Hippocampal formation (tissue), 2 donors: ENCODE measurements around the gene PADI3.

Source experiments
- DNase-seq, 2 donors: peaks; one replicate each; lab custom pipeline; 2025; lab: John Stamatoyannopoulos, UW

The PADI3 gene

DNA sequence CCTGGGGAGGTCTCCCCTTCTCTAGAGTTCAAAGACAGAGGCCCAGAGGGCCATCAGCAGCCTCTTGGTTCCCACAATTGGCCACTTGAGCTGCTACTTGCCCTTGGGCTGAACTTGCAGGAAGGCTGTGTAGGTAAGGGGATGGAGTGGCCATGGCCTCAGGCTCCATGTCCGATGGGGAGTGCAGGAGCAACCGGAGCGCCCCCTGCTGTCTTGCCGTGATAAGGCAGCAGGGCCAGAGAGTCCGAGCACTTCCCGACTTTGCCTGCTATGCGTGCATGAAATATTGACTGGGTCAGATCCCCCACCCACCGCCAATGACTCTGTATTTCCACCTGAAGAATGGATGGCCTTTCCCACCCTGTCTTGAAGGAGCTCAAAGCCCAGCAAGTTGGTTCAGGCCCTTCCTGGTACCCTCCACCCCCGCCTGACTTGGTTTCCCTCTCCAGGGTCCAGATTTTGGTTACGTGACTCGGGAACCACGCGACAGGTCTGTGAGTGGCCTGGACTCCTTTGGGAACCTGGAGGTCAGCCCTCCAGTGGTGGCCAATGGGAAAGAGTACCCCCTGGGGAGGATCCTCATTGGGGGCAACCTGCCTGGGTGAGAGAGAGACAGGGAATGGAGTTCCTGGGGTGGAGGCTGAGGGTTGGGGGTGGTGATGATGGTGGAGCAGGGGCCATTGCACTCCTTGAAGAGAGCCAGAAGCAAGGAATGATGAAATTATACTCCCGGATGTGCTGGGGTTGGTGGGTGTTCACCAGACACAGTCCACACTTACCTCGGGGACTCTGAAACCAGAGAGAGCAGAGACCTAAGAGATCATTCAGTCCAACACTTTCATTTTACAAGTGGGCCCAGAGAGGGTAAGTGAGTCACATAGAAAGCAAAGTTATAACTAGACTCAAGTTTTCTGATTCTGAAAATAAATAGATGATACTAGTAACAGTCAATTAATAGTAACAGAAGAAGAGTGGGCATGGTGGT is 25.6 kb downstream of the PADI3 start:
- no peak for DNase-seq

DNA sequence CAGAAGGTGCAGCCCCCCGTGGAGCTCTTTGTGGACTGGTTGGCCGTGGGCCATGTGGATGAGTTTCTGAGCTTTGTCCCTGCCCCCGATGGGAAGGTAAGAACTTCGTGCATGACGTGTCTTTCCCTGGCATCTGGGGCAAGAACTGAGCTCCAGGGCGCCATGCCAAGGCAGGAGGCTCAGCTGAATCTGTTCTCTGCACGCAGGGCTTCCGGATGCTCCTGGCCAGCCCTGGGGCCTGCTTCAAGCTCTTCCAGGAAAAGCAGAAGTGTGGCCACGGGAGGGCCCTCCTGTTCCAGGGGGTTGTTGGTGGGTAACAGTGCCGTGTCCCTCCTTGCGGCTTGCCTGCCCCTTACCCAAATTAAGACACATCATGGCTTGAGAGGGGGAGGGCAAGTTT is 27.7 kb downstream of the PADI3 start:
- no peak for DNase-seq

DNA sequence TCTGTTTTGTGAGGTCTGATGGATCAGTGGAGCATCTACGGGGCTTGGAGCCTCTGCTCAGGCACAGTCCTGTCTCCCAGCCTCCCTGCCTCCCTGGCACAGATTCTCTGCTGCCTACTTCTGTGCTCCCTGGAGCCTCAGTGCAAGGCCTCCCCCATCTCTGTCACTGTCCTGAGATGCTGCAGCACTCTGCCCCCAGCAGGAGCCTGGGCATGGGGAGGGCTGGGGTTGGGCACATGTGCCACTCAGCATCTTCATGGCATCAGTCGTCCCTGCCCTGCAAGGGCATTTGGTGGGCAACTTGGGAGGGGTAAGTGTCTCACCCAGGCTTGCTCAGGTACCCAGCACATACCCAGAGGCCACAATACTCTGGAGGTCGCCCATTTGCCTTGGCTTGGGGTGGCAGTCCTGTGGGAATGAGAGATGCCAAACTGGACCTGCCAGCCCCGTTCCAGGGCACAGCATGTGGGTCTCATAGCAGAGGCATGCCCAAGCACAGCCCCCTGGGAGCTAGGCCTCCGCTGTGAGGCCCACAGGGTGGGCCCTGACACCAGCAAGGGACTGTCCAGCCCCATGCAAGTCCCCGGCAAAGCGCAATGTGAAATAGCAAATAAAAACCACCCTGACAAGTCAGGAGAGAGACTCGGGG is 28.7 kb downstream of the PADI3 start:
- DNase-seq = no peak

DNA sequence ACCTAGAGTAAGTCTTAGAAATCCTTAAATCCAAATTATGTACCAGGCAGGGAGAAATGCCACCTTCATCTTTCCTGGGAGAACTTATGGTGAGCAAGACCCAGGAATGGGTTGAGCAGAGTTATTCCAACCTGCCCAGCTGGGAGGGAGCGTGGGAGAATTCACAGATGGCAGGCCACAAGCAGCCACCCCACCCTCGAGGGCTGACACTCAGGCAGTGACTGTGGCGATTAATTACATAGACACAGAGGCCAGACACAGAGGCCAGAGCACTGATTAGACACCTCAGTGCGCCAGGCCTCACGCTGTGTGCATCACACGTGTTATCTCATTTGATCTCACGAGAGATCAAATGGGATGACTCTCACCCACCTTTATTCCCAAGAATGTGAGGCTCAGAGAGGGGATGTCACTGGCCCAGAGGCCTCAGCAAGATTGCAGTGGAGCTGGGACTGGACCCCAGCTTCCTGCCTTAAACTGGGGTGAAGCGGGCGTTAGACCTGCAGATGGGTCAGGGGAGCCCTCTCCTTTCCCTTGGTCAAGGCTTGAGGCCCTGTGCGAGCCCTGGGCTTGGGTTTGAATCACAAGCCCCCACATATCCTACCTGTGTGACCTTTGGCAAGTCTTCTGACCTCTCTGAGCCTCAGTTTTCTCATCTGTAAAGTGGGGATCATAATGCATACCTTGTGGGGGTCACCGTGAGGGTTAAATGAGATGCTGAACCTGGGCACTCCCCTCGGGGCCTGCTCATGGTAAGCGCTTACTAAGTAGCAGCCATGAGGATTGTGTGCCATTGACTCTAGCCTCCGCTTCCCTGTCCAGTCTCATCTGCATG is 30.3 kb downstream of the PADI3 start:
- DNase-seq = no peak

DNA sequence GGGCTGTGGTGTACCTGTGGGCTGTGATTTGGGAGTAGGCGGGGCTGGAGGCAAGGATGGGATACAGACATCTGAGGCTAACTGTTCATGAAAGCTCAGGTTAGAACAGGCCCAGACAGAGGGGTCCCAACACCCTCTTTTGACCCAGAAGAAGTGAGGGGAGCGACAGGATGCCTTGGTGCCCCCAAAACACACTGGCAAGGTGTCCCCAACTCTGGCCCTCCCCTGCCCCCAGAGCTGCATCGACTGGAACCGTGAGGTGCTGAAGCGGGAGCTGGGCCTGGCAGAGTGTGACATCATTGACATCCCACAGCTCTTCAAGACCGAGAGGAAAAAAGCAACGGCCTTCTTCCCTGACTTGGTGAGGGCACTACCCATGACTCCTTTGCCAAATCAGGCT is 31.5 kb downstream of the PADI3 start:
- DNase-seq = no peak

DNA sequence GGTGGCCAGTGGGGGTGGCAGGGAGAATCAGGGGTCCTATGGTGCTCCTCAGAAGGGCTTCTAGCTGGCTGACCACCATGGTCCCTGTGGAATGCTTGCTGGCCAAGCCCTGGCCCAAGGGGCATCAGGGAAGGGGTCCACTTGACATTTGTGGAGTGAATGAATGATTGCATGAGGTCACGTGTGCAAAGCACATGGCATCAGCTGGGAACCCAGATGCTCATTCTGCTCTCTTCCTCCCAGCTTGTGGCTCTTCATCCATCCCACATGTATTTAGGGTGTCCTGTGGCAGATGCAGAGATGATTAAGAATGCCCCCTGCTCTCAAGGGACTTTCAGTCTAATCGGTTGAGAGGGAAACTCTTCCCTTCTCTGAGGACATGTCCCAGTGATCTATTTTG is 32.0 kb downstream of the PADI3 start:
- no peak for DNase-seq

DNA sequence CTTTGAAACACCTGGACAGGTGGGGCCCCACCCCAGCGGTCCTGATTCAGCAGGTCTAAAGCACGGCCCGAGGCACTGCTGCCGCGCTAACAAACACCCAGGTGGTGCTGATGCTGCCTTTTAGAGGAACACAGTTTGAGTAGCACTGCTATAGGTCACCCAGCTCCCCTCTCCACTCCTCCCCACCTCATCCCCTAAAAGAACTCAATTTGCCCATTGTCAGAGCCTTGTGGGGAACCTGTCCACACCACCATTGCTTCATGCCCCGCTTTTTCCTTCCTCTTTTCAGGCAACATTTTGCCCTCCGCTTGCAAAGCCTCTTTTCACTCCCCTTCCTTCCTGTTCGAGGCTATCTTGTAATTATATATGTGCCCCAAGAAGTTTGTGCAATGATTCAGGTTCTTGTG is 32.9 kb downstream of the PADI3 start:
- DNase-seq = no peak

DNA sequence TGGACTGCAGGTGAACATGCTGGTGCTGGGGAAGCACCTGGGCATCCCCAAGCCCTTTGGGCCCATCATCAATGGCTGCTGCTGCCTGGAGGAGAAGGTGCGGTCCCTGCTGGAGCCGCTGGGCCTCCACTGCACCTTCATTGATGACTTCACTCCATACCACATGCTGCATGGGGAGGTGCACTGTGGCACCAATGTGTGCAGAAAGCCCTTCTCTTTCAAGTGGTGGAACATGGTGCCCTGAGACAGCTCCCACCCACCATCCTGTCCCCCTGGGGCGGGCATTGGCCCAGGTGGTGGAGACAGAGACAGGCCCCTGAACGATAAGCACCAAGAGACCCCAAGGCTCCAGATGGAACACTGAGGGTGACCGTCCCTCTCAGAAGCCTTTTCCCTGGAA is 33.9 kb downstream of the PADI3 start:
- DNase-seq = no peak

DNA sequence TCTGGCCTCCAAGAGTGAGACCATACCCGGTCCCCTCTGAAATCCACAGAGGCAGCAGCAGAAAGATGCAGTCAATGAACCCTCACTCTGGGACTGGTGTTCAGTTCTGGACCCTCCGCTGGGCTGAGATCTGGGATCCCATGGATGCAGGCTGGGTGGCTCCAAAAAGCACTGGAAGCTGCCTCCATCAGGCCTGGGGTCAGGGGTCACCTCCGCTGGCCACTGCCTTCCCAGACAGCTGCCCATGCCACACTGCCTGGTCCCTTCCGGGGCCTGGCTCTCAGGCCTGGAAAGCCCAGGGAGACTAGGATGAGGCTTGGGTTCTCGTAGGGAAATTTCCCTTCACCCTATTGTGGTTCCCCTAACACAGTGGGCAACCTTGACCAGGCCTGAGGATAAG is 37.7 kb downstream of the PADI3 start:
- no peak for DNase-seq

DNA sequence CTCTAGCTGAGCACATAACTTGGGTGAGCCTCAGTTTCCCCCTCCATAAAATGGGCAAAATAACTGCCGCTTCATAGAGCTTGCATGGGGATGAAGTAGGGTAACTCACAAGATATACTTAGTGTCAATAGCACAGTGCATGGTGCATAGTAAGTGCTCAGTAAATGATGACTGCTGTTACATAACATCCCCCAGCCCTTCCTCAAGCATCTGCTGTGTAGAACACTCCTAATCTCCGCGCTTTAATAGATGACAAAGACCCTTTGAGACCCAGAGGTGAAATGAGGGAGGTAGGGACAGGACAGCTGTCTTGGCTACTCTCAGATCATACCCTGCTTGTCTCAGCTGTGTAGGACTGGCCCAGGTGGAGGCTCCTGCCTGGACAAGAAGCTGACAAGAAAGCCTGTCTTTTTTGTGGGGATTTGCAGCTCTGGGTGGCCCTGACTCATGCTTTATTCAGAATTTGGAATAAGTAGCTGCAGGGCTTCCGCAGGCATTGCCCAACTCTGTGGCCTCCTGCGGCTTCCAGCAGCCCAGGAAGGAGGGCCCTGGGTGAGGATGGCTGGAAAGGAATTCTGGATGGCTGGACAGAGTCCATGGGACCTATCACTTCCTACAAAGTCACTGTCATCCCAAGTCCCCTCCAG is 38.4 kb downstream of the PADI3 start:
- DNase-seq = no peak

DNA sequence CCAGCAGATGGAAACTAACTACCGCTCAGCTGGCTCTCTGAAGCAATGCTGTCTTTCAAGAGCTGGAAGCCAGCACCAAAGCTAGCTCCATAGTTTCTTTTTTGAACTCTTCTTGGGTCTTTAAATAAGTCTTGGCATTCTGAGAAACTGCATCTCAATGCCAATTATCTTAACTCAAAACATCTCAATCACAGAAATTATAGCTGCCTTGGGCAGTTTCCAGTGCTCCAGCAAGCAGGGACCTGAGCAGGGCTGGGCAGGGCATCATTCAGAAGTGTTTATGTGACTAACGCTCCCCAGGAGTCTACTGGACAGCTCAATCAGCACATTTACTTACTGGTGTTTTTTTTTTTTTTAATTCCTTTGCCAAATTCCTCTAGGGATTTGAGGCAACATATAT is 40.8 kb downstream of the PADI3 start:
- DNase-seq = no peak

DNA sequence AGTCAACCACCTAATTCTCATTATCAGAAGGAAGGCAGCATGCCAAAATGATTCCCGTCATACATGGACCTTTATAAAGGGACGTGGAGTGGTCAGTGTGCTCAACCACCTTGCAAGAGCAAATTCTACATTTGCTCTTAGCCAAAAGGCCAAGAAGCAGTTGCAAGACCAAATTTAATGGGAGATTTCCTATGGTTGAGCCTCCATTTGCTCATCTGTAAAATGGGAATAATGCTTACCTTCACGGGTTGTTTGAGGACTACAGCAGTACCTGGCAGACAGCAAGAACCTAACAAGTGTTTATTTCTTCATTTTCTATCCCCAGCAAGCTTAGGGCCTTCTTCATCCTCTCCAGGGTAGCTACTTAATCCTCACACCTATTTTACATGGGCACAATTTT is 41.7 kb downstream of the PADI3 start:
- no peak for DNase-seq

DNA sequence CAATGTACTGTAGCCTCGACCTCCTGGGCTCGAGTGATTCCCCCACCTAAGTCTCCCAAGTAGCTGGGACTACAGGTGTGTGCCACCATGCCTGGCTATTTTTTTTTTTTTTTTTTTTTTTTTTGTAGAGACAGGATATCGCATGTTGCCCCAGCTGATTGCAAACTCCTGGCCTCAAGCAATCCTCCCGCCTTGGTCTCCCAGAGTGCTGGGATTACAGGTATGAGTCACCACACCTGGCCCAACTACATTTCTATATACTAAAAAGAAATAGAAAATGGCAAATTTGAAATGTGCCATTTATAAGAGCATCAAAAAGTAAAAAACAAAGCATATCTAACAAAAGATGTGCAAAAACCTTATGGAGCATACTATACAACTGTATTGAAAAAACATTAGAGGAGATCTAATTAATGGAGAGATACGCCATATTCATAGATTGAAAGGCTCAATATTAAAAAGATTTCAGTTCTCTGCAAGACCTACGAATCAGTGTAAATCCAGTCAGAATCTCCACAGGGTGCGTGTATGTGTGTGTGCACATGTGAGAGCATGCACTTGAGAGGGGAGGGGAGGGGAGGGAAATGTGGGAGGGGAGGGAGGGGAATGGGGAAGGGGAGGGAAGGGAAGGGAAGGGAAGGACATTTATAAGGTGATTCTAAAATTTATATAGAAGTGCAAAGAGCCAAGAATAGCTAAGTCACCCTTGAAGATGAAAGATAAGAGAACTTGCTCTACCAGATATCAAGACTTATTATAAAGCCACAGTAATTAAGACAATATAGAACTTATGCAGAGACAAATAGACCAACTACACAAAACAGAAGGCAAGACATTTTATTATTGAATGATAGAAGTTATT is 43.6 kb downstream of the PADI3 start:
- DNase-seq = no peak

DNA sequence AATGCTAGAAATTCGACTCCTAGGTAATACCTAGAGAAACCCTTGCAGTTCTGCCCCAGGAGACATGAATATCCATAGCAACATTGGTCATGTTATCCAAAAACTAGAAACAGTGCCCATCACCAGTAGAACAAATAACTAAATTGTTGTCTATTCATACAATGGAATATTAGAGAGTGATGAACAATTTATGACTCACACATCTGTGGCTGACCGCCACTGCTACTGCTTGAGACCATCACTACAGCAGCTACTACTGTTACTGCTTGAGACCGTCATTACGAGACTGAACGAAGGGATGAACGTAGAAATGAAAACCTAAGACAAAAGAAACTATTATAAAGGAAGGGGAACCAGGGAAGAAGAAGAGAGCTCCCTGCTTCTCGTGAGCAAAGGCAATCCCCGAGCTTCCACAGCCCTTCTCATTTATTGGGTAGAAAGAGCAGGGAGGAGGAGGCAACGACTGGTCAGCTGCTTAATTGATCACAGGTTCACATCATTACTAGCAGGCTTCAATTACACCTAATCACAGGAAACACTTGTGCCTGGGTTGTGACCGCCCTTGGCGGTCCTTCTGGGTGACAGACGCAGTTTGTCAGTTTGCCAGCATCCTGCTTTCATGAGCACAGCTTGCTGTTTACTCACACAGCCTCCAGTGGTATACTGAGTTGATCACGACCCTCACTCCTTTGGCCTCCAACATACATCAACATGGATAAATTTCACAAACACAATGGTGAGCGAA is 45.0 kb downstream of the PADI3 start:
- DNase-seq = no peak

DNA sequence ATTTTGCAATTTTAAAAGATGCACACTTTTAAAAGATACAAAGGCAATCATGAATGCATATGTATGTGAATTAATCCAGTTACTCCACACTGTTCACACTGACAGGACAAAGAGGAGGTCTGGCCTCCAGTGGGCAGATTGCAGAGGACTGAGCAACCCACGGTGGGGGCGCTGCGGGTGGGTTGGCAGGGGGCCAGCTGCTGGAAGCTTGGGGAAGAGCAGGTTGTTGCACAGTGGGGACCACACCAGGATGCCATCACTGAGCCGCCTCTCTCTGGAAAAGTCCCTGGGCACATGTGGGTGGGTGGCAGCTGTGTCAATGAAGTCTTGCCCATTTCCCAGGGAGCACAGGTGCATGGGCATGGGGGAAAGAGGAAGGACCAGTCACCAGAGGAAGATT is 46.4 kb downstream of the PADI3 start:
- no peak for DNase-seq

DNA sequence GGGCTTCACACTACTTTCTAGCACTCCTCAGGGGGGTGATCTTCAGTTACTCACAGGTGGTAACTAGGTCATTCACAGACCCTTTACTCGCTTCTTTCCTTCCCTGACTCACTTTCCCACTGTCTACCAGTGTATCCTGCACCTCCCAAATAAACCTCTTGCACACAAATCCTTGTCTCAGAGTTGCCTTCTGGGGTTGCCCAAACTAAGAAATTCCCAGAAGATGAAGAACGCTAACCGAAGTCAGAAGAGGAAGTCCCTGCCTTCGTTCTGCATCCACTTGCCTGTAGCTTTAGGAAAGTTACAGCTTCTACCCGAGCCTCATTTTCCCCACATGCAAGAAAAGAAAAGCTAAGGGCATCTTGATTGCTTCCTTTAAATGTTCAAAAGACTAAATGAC is 47.2 kb downstream of the PADI3 start:
- no peak for DNase-seq

DNA sequence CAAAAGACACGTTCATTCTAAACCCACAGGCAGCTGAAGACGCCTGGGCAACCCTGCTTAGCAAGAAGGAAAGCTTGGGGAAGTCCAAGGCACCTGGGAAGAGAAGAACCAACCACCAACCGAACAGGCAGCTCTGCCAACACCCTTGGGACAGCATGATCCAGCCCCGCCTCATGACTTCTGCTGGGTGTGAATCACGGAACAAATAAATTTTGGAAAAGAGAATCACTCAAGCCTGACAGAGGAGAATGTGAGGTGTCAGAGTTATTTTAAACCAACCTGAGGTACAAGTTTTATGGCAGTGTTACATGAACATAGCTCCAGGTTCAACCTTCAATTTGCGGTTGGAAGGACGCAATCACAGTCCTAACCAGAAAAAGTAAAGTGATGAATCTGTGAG is 49.1 kb downstream of the PADI3 start:
- DNase-seq = no peak

DNA sequence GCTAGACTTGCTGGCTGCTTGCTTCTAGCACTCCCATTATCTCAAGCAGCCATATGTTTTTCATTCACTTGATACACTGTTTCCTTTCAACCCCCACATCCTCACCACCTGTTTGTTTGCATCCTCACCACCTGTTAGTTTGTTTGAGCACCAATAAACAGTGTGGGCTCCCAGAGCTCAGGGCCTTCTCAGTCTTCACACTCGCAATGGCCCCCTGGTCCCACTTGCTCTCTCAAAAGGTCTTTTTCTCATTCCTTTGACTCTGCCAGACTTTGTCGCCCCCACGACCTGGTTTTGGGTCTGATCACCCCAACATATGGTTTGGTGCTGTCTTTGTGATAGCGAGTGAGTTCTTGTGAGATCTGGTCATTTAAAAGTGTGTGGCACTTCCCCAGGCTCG is 52.9 kb downstream of the PADI3 start:
- DNase-seq = no peak

DNA sequence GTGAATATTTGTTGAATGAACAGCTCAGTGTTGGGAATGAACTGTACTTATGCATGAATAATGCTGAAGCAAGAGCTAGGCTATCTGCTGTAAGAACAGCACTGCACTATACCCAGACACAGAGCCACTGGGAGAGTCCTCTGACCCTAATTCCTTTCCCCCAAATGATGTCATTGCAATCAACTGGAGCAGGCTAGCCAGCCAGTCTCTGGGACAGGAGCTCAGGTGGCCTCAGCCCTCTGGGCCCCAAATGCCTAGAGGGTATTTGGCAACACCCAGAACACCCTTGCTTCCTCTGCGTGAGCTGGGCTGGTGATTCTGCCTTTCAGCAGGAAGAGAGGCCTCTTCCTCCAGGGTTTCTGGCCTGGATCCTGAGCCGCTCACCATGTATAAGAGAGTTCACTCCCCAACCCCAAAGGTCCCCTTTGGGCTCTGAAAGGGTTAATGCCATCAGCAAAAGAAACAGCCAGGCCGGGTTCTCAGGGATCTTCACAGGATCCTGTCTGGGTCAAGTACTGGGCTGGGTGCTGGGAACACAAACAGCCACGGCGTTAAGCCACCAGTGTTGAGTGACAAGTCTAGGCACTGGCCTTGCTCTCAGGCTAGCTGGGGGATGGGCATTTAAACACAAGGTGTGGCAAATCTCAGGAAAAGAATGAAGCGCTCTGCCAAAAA is 55.4 kb downstream of the PADI3 start:
- DNase-seq = no peak

DNA sequence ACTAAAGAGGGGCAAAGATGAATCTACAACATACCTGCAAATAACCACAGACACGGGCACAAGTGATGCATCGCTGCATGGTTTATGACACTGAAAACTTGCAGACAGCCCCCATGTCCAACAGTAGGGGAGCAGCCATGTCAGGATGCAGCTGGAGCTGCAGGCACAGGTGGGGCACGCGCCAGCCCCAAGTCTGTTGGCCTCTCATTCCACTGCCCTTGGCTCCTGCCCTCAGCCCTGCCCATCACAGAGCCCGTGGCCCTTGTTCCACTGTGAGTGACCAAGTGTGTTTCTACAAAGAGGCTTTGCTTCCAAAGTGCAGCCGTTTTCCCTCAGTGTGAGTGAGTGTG is 55.9 kb downstream of the PADI3 start:
- no peak for DNase-seq
